Kidney (tissue), 14 donors: ENCODE results near the gene MGP. TPM values are rescaled to one million over a fixed set of nuclear protein-coding genes. Genes with fewer than 3 reads are reported as not detected.

ENCODE experiments used
- DNase-seq, 5 donors: peaks; one replicate each; pipeline ENCODE4 v3.0.0-alpha.2; 2013 to 2020
- FAIRE-seq: peaks from 2 replicates; lab custom pipeline; 2012; peaks lifted over from hg19 to GRCh38; lab: Jason Lieb, UNC
- H3K27ac ChIP-seq, 2 donors: one replicate each; pipeline ENCODE4 v1.7.0; 2013; ENCODE audit warnings: low read depth in 2 of 2, low read length in 2 of 2, inconsistent platforms in 1 of 2
- H3K27me3 ChIP-seq: one replicate; pipeline ENCODE4 v1.7.1; 2013; ENCODE audit warnings: low read length, inconsistent platforms; ENCODE audit not compliant: control insufficient read depth, insufficient read depth
- H3K36me3 ChIP-seq, 3 donors: one replicate each; pipeline versions ENCODE4 v1.7.0 to v1.7.1; 2013; ENCODE audit warnings: low read length in 3 of 3, control low read depth in 1 of 3, inconsistent platforms in 1 of 3; ENCODE audit not compliant: insufficient read depth in 3 of 3, control insufficient read depth in 2 of 3
- H3K4me1 ChIP-seq, 3 donors: one replicate each; pipeline versions ENCODE4 v1.7.0 to v1.7.1; 2013; ENCODE audit warnings: low read length in 3 of 3, inconsistent platforms in 1 of 3, low read depth in 1 of 3; ENCODE audit not compliant: control insufficient read depth in 2 of 3, insufficient read depth in 2 of 3
- H3K4me3 ChIP-seq, 3 donors: one replicate each; pipeline versions ENCODE4 v1.7.0 to v1.8.1; 2013; ENCODE audit warnings: low read length in 3 of 3, control low read depth in 1 of 3, inconsistent platforms in 1 of 3
- H3K9ac ChIP-seq, 3 donors: one replicate each; pipeline versions ENCODE4 v1.7.0 to v1.7.1; 2013; ENCODE audit warnings: low read length in 3 of 3, control low read depth in 1 of 3, inconsistent platforms in 1 of 3
- H3K9me3 ChIP-seq, 3 donors: one replicate each; pipeline versions ENCODE4 v1.7.0 to v1.7.1; 2013; ENCODE audit warnings: low read length in 3 of 3, control low read depth in 1 of 3, inconsistent platforms in 1 of 3; ENCODE audit not compliant: control insufficient read depth in 2 of 3, insufficient read depth in 1 of 3
- intact Hi-C: fragments of 100-400 bp; cut with DNase I; formaldehyde crosslinking; loops from one replicate; pipeline ENCODE4 v1.11.1; 2022
- polyA plus RNA-seq: library from polyadenylated mRNA; stranded (reverse); fragments of 350-450 nt; fragmentation: Illumina TruSeq; extraction: RNeasy Lipid Tissue Mini Kit (QIAGEN cat#74804); gene quantifications from one replicate; pipeline ENCODE4 v1.2.3, GENCODE V29; 2014; ENCODE audit warnings: low read depth, low replicate concordance; ENCODE audit not compliant: insufficient read depth
- total RNA-seq: library from RNA; stranded (reverse); fragmentation: NEBNext Ultra II Directional; extraction: Animal tissue kit (Norgen Biotek cat#: 25700); gene quantifications from one replicate; pipeline ENCODE4 v1.2.1, GENCODE V29; 2021
- TF ChIP-seq, protein P1 (sequence below): IDR thresholded peaks from 3 replicates; pipeline ENCODE4 v1.5.1; 2012; ENCODE audit warnings: mild to moderate bottlenecking, moderate library complexity, borderline replicate concordance; ENCODE audit not compliant: insufficient read depth; ENCODE audit errors: extremely low read depth
- donor health status: control.
- donor health status: control.
- donor health status: control.
- donor health status: control.
- donor health status: control.
- donor health status: DM: yes; HTN: yes; CAD: no.
- donor health status: Normal renal cell carcinoma (clear cell type).

Gene MGP
- total and polyA plus RNA-seq, 2 donors from 2014 or later: 745 to 811 TPM

DNA sequence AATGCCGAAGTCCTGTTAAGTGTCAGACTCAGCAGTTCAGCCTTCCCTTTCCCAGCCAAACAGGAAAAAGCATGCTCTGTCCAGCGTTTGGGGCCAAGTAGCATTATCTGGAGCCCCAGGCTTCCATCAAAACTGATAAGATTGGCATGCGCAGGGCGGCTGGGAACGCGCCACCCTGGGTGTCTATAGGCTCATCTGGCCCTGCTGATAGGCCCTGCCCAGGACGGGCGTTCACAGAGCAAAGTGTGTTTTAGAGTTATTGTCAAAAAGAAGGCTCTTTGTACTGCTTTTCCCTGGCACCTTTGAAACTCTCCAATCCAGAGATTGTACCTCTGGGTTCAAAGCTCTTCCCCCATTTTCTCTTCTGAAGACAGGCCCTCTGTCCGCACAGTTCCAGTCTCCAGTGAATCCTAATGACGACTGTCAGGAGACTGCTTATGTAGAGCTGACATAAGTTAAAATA lies 42.2 kb downstream of the MGP start, which contains the start of gene ART4:
Gene ART4 (minus strand): TSS at position 102 of the 463 bp plus-strand sequence. CDS start 413 bp downstream, outside the sequence.
- Histone ChIP-seq H3K27ac (peak within 1 kb of the TSS in 1 of 2 donors; percentile 66), H3K9me3 (no peaks in the 10 kb centered on the region), H3K4me1 (peaks cover 5 to 35% (median 15%) of the 10 kb centered on the region in 3 donors), H3K27me3 (no peaks in the 10 kb centered on the region), H3K9ac (peak within 1 kb of the TSS in 1 of 3 donors; percentile 50), H3K36me3 (no peaks in the 10 kb centered on the region), H3K4me3 (peak within 1 kb of the TSS in 2 of 3 donors; percentile 13 to 38)
- TF ChIP-seq, protein P1, sequence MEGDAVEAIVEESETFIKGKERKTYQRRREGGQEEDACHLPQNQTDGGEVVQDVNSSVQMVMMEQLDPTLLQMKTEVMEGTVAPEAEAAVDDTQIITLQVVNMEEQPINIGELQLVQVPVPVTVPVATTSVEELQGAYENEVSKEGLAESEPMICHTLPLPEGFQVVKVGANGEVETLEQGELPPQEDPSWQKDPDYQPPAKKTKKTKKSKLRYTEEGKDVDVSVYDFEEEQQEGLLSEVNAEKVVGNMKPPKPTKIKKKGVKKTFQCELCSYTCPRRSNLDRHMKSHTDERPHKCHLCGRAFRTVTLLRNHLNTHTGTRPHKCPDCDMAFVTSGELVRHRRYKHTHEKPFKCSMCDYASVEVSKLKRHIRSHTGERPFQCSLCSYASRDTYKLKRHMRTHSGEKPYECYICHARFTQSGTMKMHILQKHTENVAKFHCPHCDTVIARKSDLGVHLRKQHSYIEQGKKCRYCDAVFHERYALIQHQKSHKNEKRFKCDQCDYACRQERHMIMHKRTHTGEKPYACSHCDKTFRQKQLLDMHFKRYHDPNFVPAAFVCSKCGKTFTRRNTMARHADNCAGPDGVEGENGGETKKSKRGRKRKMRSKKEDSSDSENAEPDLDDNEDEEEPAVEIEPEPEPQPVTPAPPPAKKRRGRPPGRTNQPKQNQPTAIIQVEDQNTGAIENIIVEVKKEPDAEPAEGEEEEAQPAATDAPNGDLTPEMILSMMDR: no peak
- DNase-seq: peak in 1 of 5 donors; percentile 57
- intact Hi-C loops: loop anchor here (5.0 kb wide), 1 partner anchor 154 kb away; no protein-coding TSS in a partner anchor
- no peak for FAIRE-seq

DNA sequence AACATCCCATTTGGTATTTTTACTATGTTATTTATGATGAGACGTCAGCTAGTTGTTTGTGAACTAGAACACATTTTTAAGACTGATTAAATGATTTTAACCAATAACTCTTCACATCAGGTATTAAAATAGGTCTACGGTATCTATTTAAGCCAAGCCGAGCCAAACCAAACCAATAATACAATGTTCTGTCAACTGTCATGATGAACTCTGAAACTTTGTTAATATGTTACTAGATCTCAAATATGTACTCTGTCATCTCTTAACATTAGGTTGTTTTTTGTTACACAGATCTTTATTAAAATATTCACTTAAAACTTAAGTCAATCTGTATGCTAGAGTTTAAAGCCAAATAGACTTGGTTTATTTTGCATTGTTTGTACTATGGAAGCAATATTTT lies 43.3 kb downstream of the MGP start:
- peak overlapping the region in 1 of 2 donors; percentile 66 for H3K27ac ChIP-seq
- DNase-seq (no peak), FAIRE-seq (peak; percentile 30)
- TF ChIP-seq, protein P1: no peak
- intact Hi-C loops: loop anchor here (5.0 kb wide), 1 partner anchor 155 kb away; no protein-coding TSS in a partner anchor
- peaks cover 5 to 32% (median 13%) of the 10 kb centered on the region in 3 donors for H3K4me1 ChIP-seq
- H3K4me3 ChIP-seq: peak overlapping the region in 2 of 3 donors; percentile 13 to 38
- H3K27me3 ChIP-seq: no peaks in the 10 kb centered on the region
- H3K9me3 ChIP-seq: no peaks in the 10 kb centered on the region
- H3K9ac ChIP-seq: no peak overlapping the region
- H3K36me3 ChIP-seq: no peaks in the 10 kb centered on the region

DNA sequence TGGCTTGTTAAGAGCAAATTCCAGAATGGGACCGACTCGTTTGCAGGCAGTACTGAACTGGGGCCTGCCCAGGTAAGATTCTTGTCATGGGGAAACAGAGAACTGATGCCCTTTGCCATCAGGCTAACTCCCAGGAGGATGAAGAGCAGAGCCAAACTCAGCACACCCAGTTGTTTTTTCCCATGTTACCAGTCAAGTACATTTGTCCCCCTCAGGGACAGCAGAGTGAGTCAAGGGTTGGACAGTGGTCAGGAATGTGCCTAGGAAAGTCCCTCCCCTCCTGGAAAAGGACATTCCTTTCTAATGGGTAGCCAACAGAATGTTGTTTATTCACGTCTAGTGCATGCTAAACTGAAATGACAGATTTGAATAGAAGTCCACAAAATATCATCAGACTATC lies 43.9 kb downstream of the MGP start:
- Histone ChIP-seq H3K36me3 (no peaks in the 10 kb centered on the region), H3K27me3 (no peaks in the 10 kb centered on the region), H3K4me3 (peak overlapping the region in 2 of 3 donors; percentile 13 to 38), H3K9me3 (no peaks in the 10 kb centered on the region), H3K27ac (peak overlapping the region; percentile 40 to 66), H3K9ac (peak overlapping the region in 1 of 3 donors; percentile 9), H3K4me1 (peaks cover under 1 to 26% (median 9%) of the 10 kb centered on the region in 3 donors)
- FAIRE-seq (peak; percentile 69), DNase-seq (peak in 2 of 5 donors; percentile 39 to 70)
- TF ChIP-seq, protein P1: no peak
- intact Hi-C loops: loop anchor here (5.0 kb wide), 1 partner anchor 156 kb away; no protein-coding TSS in a partner anchor
